Glomerular endothelial cell (primary cell): ENCODE measurements around the gene NFIC. TPM values are rescaled to one million over a fixed set of nuclear protein-coding genes. Genes with fewer than 3 reads are reported as not detected.
"Not testable (repeated sequence)": the region's sequence is repeated elsewhere in the genome, so short reads cannot be mapped to it uniquely, and the experiment has no call there.

Experiments
- DNase-seq: peaks from one replicate; pipeline ENCODE4 v3.0.0-alpha.2; 2011; ENCODE audit warnings: low read depth, low spot score; ENCODE audit errors: extremely low read depth
- total RNA-seq: library from RNA; depleted of rRNA; stranded (reverse); fragments of >200 nt; gene quantifications from 2 replicates; pipeline ENCODE4 v1.2.3, GENCODE V29; 2015

NFIC gene
- total RNA-seq, 1 donor from 2014 or later = 48.8 TPM

DNA sequence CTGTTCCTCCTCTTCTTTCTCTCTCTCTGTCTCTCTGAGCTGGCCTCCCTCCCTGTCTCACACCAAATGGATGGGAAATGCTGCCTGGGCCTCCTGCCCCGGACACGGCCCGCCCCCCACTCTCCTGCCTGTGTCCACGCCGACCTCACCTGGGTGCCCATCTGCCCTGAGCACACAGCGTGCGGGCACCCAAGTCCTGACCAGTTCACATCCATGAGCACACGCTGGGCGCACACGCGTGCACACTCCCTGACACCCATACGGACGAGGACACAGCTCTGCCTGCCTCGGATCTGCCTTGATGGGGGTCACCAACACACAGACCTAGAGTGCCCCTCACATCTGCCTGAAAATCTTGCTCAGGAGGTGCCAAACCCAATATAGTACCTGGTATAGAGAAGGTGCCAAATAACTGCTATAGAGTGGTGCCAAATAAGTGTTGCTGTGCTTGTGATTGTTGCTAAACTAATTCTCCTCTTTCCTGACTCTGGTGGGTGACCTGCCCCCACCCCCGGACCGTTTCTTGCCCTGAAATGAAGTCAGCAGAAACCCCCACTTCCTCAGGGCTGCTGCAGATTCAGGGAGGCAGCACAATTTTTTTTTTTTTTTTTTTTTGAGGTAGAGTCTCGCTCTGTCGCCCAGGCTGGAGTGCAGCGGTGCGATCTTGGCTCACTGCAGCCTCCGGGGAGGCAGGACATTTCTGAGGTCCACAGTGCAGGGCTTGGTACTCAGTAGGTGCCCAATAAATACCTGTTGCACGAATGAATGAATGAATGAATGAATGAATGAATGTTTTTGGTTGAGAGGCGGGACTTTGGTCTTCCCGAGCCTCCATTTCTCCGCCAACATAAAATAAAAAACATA lies 4.6 kb downstream of the NFIC start:
- DNase-seq = no peak

DNA sequence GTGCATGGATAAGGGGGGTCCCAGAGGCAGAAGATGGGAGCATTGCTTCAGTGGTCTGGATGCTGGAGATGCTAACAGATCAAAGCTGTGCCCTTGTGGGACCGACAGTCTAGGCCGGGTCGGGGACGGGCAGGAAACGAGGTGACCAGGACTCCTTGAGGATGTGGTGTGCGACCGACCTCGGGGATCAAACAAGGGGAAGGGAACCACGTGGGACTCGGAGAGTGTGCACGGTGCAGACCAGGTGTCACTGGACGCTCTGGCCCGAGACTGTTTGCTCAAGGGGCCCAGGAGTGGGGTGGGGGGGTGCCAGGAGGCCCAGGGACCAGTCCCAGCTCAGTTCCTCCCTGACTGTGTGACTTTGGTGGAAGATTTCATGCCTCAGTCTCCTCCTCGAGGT lies 6.0 kb downstream of the NFIC start:
- no peak for DNase-seq

DNA sequence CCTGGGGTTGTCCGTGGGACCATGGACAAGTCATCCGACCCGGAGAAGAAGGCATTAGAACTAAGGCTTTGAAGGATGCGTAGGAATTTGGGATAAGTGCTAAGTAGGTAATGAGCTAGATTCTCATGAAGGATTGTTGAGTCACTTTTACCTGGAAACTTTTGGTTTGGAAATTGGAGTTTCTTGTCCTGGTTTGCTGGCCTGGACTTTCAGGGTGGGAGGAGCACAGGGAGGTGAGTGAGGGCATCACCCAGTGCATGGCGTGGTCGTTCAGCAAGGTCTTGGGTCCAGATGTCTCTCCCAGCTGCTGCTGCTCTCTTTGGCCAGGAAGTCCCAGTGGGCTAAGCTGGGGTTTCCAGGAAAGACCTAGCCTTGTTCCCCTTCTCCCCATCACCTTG lies 7.6 kb downstream of the NFIC start:
- DNase-seq = no peak

DNA sequence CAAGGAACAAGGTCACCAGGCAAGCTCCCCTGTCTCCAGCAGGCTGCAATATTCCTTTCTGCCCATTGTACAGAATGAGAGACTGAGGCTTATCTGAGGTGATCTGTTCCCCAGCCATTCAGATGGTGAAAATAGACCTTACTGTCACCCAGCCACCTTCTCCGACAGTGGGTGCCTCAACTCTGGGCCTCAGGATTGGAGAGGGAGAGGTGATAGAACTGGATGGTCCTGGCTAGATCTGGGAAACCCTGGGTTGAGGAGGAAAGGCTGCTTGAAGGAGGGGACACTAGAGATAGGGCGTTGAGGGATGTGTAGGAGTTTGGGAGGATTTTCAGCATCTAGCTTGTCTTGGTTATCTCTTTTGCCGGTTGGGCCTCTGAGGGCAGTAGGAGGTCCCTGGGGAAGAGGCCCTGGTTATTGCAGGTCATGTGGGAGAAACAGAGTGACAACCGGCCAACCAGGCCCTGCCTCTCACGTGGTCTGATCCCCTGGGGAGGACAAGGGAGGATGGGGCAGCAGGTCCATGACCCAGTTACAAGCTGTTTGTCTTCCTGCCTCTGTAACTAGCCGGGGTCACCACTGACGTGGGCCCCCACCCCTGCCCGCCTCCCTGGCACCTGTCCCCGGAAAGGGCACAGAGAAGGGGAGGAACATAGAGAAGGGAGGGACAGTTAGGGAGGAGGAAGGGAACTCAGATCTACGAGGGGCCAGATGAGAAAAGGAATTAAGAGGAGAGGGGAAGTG lies 8.2 kb downstream of the NFIC start:
- no peak for DNase-seq

DNA sequence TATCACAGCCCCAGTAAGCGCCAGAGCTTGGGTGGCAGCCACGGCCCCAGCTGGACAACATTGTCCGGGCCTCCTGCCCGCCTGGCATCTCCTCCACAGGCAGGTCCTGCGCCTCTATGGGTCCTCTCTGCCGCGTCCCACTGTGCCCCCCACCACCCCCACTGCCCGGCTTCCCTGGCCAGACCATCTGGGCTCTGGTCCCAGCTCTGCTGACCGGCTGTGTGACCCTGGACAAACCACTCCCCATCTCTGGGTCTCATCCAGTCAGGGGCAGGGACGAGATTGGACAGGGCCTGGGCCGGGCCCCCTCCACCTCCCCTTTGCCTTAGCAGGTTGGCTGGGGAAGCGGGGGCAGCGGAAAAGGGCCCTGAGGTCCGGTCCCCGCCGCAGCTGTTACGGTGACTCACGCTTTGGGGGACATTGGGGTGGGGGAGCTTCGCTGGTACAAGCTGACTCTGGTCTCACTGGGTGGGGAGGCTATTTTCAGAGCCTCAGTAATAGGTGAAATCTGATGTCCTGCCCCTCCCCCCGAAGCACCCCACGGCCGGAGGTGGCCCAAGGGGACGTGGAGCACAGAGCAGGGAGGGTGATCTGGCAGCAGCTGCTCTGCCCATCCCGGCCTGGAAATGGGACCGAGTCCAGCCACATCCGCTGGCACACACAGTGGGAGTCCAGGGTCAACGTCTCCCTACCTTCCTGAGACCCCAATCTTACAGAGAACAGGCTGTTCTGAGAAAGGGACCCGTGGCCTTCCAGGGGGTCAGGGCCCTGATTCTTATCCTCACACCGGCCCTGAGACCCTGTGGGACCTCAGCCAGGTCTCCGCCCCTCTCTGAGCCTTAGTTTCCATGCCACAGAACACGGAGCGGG lies 9.1 kb downstream of the NFIC start:
- no peak for DNase-seq

DNA sequence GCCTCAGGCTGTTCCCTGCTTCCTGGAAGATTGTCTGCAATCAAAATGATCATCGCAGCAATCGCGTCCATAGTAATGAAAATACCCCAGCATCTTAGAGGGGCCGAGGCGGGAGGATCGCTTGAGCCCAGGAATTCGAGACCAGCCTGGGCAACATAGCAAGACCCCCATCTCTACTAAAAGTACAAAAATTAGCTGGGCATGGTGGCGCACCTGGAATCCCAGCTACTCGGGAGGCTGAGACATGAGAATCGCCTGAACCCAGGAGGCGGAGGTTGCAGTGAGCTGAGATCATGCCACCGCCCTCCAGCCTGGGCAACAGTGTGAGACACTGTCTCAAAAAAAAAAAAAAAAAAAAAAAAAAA lies 9.7 kb downstream of the NFIC start:
- not testable (repeated sequence) for DNase-seq

DNA sequence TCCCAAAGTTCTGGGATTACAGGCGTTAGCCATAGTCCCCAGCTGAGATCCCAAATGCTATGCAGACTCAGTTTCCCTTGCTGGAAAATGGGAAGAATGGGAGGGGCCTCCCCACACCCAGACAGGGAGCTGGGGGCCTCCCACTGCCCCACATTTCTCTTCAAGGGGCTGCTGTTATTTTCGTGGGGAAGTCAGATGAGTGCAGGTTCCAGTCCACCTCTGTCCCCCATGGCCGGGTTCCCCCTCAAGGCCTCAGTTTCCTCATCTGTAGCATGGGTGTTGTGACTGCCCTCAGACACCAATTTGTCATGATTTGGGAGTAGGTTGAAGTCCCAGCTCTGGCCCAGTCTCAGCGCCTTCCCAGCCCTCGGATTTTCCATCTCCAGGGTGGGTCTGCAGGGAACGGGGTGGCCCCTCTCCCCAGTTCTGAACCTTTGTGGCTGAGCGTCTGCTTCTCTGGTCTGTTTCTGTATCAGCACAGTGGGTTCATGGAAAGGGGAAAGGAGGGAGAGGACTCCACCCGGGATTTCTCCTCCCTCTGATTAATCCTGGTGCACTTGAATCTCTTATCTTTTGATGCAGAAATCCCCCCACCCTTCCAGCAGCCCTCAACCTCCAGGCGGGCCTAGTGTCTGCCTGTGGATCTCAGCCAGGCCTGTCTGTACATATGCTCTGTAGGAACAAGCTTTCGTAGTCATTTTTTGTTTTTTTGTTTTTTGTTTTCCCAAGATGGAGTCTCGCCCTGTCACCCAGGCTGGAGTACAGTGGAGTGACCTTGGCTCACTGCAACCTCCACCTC lies 12.2 kb downstream of the NFIC start:
- no peak for DNase-seq

DNA sequence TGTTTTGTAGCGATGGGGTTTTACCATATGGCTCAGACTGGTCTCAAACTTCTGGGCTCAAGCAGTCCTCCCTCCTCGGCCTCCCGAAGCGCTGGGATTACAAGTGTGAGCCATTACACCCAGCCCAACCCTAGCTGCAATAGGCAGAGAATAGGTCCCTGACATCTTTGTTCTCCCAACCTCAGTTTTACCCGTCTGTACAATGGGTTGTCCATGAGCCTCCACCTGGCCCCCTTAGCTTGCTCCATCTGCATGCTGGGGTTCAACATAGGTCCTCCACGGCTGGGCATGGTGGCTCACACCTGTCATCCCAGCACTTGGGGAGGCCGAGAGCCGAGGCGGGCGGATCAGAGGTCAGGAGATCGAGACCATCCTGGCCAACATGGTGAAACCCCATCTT lies 14.4 kb downstream of the NFIC start:
- no peak for DNase-seq

DNA sequence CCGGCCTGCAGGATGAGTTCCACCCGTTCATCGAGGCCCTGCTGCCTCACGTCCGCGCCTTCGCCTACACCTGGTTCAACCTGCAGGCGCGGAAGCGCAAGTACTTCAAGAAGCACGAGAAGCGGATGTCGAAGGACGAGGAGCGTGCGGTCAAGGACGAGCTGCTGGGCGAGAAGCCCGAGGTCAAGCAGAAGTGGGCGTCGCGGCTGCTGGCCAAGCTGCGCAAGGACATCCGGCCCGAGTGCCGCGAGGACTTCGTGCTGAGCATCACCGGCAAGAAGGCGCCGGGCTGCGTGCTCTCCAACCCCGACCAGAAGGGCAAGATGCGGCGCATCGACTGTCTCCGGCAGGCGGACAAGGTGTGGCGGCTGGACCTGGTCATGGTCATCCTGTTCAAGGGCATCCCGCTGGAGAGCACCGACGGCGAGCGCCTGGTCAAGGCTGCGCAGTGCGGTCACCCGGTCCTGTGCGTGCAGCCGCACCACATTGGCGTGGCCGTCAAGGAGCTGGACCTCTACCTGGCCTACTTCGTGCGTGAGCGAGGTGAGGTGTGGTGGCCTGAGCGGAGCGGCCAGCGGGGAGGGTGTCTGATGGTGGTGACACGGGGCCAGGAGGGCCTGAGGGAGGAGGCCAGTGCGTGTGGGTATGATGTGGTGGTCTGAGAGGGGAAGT lies 15.5 kb downstream of the NFIC start:
- no peak for DNase-seq

DNA sequence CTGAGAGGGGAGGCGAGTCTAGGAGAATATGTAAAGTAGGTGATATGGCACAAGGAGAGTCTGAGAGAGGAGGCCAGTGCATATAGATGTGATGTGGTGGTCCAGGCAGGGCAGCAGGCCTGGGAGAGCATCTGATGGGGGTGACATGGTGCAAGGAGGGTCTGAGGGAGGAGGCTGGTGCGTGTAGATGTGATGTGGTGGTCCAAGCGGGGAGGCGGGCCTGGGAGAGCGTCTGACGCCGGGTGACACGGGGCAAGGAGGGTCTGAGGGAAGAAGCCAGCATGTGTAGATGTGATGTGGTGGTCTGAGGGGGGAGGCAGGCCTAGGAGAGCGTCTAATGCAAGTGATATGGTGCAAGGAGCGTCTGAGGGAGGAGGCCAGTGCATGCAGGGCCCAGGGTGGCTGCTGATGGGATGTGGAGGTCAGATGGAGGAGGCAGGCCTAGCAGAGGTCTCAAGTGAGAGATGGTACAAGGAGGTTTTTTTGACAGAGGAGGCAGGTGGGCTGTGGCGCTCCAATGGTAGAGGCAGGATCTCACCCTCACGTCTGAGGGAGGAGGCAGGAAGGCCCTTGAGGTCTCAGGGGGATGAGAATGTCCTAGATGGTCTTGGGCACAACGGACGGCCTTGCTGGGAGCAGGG lies 16.2 kb downstream of the NFIC start:
- no peak for DNase-seq

DNA sequence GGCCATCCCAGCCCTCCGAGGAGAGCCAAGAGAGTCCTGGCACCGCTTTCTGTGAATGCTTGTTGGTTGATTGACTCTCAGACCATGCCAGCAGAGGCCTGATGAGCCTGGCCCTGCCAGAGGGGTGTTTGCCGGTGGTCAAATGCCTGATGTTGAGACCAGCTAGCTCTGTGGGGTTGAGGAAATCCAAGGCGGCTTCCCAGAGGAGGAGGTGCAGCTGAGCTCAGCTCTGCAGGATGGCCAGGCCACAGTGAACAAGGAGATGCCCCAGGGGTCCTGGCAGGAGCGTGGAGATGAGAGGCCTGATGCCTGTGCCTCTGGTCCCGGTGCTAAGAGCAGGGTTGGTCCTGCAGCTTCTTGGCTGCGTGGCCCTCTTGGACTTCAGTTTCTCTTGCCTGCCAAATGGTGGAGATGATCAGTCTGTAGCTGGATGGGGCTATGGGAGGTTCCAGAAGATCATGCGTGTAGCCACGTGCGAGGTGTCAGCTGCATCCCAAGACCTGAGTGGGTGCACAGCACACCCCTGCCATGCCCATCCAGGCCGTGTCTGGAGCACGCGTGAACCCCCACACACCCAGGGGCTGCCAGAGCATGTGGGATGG lies 16.8 kb downstream of the NFIC start:
- no peak for DNase-seq

DNA sequence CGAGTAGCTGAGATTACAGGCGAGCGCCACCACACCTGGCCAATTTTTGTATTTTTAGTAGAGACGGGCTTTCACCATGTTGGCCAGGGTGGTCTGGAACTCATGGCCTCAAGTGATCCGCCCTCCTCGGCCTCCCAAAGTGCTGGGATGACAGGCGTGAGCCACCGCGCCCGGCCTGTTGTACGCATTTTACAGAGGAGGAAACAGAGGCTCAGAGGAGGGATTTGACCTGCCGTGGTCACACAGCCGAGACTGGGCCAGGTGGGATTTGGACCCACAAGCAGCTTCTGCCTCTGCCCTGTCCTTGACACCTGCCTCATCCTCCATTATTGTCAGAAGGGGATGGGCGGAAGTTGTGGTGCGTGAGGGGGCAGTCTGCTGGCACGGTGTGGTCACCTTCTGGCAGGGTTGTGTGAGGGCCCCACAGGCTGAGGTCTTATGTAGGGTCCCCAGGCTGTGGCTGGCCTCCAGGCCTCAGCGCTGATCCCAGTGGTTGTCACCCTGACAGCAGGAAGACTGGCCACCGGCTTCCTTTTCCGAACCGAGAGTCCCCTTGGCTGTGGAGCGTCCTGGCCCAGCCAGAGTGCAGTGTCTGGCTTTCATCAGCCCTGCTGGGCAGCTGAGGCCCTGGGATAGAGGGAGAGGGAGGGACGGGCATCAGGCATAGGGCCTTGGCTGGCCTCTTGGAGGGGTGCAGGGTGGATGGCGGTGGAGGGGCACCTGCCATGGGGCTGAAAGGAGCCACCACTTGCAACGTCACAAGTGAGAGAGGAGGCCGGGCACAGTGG lies 20.3 kb downstream of the NFIC start:
- no peak for DNase-seq

DNA sequence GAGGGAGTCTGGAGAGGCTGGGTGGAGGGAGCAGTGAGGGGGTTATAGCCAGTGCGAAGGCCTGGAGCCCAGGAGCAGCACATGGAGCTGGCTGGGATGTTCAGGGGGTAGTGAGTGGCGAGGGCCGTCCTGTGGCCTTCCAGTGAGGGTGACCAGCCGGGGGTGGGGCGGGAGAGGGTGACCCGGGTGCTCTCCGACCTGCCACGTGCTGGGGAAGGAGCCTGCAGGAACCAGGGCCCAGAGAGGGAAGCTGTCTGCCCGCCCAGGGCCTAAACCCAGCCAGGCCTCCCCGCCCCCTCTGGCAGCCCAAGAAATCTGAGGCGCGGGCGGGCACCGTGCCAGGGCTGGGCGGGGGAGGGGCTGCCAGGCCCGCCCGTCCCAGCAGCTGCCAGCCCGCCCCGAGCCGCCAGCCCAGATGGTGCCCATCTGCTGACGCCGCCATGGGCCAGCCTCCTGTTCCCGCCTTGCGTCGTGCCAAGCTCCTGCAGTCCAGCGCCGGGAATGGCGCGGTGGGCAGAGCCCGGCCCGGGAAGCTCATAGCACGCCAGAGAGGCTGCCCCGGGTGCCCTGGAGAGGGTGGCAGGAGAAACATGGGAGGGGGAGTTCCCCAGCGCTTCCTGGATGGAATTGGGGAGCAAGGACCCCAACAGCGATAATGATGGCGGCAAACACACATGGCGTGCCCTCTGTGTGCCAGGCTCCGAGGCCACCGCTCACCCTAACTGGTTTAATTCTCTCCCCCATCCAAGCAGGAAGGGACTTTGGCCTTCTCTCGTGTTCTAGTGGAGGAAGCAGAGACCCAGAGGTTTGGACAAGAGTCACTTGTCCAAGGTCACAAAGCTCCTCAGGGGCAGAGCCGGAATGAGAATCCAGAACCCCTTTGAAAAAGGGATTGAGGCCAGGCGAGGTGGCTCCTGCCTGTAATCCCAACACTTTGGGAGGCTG lies 21.5 kb downstream of the NFIC start:
- DNase-seq = no peak

DNA sequence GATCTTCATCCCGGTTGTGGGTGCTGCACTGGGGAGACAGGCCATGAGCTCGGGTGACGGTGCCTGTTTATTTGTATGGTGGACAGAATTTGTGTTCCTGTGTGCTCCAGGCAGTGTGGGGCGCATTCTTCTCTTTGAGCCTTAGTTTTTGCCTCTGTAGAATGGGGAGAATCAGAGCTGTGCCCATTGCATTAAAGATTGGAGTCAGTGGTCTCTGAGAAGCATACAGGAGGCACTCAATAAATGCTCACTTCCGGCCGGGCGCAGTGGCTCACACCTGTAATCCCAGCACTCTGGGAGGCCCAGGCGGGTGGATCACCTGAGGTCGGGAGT lies 23.0 kb downstream of the NFIC start:
- DNase-seq = no peak

DNA sequence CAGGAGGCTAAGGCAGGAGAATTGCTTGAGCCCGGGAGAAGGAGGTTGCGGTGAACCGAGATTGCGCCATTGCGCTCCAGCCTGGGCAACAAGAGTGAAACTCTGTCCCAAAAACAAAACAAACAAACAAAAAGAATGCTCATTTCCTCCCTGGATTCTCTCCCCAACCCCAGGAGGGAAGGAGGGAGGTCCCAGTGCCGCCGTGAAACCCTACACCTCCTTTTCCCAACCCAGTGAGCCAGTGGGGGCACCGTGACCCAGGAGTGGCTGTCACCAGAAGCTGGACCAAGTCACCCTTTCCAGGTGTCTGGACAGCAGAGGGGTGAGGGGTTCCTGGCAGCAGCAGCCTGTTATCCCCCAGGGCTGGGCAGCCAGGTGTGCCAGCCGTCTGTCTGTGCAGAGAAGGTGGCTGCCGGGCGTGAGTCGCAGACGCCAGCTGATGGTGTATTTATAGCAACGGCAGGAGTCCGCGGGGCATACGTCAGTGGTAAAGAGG lies 23.5 kb downstream of the NFIC start:
- DNase-seq = no peak

DNA sequence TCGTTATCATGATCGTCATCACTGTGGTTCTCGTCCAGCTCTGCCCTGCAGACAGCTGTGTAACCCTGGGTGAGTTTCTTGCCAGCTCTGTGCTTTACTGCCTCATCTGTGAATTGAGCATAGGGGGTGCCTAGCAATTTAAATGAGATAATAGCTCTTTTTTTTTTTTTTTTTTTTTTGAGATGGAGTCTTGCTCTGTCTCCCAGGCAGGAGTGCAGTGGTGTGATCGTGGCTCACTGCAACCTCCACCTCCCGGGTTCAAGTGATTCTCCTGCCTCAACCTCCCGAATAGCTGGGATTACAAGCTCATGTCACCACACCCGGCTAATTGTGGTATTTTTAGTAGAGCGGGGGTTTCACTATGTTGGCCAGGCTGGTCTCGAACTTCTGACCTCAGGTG lies 25.5 kb downstream of the NFIC start:
- not testable (repeated sequence) for DNase-seq

DNA sequence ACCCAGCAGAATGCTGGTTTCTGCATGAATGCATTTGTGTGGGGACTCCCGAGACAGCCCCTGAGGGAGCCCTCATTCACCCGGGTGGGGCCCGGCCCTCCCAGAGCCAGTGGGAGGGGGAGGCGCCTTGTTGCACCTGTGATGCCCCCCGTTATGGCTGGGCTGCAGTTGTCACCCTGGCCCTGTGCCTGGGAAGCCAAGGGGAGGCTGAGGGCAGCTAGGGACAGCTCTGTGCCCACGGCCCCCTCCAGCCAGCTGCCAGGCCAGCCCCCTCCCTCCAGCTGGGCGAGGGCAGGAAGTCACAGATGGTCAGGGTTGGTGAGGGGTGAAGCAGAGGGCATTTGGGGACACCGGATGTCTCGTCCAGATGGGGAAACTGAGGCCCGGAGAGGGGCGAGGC lies 26.1 kb downstream of the NFIC start:
- DNase-seq = no peak
